GM18517 (cell line): ENCODE results near the gene ALK.

Source experiments
- ATAC-seq: cut with Tn5 transposase; IDR thresholded peaks from one replicate; pipeline ENCODE4 v1.9.1; 2021; ENCODE audit warnings: mild to moderate bottlenecking, moderate library complexity; ENCODE audit not compliant: unreplicated experiment

ALK gene

DNA sequence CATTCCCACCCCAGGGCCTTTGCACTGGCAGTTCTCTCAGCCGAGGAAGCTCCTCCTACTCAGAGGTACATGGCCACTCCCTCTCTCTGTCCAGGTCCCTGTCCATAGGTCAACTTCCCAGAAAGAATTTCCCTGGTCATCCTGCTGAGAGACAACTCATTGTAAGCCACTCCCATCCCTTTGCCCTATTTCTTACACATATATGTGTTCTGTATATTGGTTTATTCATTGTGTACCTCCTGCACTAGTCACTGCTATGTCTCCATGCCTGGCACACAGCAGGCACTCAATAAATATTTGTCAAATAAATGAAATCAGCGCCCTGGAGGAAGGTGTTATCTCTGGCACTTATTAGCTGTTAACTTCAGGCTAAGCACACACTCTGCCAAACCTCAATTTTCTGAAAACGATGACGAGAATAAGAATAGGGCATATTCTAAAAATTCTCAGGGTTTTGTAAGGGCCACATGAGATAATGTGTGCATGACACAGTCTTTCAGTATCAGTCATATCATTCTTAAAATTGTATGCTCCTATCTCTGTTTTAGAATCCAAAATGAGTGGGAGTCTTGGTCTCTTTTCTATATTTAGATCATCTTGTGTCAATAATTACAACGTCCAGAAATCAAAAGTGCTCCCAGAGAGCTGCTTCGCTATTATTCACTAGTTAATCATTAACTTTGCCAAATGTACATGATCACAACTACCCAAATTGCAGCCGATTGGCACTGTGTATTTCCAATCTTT is 198.0 kb downstream of the ALK start:
- ATAC-seq: peak; percentile 91

DNA sequence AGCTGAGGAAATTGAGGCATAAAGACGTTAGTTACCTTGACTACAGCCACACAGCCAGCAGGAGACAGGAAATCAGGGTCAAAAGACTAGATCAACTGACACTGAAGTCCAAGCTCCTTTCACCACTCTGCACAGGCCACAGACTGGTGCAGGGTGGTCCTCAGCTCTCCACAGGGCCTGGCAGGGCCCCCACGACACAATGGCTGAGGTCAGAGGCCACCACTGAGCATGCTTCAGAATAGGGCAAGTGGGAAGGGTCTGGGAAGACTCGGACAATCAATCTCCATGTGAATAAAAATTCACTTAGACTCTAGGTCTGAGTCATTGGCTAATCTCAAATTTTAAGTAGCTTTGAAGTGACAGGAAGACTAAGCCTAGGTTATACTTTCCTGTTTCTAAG is 201.7 kb downstream of the ALK start:
- ATAC-seq: no peak

DNA sequence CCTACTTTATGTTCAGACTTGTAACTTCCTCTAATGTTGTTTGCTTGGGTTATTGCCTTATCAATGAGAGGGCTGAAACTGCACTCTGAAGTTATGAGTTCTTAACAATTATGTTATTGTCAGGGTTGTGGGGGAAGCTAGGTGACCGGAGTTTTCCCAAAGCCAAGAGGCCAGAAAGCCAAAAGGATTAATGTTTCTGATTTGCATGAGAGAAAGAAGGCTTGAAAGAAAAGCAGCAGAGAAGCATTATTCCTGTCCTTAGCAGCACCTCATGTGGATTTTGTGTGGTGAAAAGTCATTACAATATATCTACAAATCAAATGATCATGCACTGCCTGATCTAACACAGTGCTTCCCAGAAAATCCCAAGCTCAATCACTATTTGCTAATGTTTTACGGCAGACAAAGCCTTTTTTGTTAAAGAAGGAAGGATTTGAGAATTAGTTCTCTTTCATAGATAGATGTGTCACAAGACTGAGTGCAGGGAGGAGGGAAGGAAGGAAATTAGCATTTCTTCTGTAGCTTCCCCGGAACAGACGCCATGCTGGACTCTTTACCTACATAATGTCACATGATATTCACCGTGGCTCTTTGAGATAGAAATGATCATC is 203.2 kb downstream of the ALK start:
- ATAC-seq: no peak

DNA sequence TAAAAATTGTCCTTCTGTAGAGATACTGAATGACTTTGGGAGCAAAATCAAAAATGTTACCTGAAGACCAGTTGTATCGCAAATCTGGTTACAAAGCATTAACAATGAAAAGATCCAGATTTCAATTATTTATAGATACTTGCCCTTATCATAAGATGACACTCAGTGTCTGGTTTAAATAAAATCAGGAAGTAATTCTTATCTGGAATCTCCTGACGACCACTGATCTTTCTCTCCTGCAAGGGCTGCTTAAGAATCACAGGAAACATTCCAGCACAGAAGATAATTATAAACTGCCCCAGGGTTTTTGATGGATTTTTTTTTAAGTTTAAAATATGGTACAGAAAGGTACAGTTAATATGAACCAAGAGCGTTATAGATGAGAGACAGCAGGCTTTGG is 205.7 kb downstream of the ALK start:
- ATAC-seq: no peak

DNA sequence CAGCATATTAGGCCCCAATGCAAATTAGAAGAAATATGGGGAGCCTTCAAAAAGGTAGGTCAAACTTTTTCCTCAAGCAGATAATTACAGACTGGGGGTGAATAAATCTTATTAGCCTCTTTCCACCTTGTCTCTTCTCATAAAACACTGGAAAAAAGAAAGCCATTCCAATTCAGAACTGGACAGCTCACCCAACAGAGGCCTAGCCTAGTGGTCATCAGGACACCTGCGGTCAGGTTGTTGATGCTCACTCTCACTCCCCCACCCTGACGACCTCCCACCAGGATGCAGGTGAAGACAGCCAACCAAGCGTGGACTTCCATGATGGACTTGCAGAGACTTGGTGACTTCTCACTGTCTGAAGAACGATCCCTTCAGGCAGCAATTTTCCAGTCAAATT is 207.1 kb downstream of the ALK start:
- ATAC-seq: no peak

DNA sequence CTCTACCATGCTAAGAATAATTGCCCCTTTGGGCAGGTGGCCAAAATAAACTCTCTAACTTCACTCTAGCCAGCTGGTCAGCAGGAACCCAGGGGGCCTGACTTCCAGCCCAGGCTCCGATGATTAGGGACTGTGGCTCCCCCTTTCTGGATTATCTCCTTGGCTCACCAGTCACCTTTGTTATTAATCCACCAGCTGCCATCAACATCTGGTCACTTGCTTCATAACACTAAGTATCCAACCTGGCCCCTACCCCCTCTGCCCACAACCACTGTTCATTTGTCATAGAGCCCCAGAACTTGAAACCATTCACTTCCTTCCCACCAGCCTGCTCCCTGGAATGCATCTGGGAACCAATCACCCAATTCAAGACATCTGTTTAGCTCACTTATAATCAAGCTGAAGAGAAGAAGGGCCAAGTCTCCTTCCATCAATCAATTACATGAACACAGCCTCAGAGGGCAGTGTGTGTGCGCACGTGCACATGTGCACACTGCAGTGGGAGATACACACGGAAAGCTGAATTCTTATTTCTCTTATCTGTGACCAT is 215.1 kb downstream of the ALK start:
- no peak for ATAC-seq

DNA sequence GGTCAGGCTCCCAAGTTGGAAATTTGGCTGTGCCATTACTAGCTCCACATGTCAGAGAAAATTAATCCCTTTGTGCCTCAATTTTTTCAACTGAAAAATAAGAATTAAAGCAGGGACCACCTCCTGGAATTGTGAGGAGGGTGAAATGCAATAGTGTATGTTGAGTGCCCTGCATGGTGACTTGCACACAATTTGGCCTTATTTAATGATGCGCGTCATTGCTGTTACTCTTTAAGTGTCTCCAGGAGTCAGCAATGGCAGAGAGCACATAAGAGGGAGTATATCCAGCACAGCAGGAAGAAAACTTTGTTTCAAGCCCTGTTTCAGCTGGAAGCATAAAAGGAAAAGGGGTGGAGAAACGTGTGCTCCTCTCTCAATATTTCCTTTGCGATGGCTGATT is 215.8 kb downstream of the ALK start:
- ATAC-seq: no peak

DNA sequence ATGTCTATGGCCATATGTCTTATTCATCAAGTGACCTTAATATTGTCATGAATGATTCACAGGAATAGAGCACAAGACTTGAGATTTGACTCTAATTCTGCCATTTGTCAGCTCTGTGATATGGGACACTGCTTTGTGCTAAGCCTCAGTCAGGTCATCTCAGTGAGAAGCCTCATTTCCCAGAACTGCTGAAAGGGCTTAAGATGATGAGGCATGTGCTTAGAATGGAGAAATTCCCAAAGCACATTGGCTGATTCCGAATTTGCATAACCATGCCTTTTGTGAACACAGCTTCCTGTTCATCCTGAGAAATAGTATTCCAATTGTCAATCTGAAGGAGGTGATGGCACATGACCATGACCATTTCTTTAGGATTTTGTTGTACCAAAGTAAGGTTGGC is 218.1 kb downstream of the ALK start:
- no peak for ATAC-seq

DNA sequence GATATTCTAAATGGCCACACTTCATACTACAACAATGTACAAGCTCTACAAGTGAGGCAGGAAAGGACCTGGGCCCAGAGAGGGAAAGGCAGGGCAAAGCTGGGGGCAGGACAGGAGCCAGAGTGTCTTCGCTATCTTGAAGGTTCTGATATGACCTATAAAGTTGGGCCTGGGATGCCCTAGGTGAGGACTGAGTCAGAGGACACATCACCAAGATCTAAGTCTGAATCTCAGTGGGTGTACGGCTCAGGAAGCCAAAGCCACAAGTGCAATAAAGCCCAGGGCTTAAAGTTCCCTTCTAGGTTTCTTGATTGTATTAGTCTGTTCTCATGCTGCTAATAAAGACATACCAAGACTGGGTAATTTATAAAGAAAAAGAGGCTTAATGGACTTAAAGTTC is 219.1 kb downstream of the ALK start:
- ATAC-seq: no peak

DNA sequence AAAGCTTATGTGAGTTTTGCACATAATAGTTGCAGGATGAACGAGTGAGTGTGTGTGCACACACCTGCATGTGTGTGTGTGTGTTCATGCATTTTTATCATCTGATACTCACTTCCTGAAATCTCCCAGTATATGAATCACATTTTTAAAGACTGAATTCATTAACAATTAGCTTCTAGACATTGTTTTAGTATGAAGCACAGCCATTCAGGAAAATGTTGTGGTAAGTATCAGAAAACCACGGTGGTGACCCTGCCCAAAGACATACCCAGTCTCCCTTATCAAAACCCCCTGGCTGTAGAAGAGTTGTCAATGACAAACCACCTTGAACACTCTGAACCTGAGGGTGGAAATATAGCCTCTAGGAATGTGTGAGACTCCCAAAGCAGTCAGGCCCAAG is 220.8 kb downstream of the ALK start:
- ATAC-seq: no peak

DNA sequence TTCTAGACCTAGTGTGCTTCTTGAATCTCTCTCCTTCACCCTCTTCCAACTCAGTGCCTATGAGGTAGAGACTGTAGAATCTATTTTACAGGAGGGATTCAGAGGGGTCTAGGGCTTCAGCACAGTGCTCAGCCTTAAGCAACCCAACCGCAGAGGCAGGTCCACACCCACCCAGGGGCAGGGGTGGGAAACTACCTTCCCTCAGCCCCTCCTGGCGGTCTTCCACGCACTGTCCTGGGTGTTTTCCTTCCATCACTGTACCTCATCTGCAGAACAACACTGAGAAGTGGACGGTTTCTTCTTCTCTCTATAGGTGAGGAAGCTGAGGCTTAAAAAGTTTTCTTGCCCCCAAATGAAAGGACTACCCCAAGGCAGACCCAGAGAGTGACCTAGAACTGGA is 222.3 kb downstream of the ALK start:
- ATAC-seq: no peak

DNA sequence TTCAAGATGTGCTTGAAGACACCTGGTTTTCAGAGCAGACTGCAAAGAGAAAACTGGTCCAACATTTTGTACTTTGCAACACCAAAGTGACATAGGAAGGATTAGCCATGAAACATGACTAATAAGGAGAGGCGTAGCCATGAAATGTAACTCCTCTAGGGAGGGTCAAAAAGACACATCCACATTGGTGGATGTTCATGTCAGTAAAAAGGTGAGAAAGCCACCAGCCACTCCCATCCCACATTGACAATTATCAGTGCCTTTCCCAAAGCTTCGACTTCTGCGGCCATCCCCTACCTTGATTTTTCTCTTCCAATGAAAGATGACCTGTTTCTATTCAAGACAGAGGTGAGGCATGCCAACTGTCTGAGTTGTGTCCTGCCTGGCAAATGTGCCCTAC is 223.2 kb downstream of the ALK start:
- ATAC-seq: no peak

DNA sequence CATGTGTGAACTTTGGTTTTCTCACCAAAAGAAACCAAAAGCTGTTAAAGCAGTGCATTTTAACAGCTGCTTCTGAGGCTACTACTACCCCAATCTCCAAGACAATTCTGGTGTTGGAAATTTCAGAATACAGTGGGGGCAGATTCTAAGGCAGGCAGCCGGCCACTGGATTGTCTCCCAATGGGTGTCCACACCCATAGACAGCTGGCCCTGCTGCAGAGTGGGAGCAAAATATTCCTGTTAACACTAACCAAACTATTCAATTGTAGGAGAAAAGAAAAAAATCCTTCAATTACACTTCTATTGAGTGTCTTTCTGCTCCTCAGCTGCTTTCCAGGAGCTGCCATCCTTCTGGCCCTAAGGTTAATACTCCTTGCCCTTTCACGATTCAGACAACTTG is 223.7 kb downstream of the ALK start:
- ATAC-seq: no peak

DNA sequence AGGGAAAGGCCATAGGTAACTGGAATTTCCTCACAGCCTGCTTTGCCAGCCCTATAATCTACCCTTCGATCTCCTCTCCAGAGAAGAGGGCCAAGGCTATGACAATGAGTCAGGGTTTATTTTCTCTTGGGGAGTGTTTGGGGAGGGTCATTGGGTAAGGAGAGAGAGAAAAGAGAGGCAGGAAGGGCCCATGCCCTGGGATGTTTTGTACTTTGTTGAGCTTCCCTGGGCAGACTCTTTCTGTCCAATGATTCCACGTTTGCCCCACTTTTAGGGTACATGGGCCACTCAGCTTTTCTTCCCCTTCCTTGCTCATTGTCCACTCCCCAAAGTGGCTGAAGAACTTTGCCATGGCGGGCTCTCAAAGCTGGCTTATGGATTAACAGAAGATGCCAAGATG is 224.2 kb downstream of the ALK start:
- no peak for ATAC-seq

DNA sequence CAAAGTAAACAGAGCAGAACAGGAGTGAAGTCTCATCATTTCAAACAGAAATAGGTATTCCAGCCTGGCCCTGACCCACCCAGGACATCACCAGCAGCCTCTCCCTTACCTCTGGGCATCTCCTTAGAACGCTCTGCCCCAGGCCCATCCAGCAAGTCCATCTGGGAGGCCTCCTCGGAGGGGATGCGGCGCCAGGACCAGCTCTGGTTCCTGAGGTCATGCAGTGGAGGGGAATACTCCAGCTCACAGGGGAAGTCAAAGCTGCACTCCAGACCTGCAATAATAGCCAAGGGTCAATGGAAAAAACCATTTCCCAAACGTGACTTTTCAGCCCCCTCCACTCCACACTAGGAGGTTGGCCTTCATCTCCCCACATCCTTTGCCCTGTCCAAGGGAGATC is 226.6 kb downstream of the ALK start:
- ATAC-seq: no peak

DNA sequence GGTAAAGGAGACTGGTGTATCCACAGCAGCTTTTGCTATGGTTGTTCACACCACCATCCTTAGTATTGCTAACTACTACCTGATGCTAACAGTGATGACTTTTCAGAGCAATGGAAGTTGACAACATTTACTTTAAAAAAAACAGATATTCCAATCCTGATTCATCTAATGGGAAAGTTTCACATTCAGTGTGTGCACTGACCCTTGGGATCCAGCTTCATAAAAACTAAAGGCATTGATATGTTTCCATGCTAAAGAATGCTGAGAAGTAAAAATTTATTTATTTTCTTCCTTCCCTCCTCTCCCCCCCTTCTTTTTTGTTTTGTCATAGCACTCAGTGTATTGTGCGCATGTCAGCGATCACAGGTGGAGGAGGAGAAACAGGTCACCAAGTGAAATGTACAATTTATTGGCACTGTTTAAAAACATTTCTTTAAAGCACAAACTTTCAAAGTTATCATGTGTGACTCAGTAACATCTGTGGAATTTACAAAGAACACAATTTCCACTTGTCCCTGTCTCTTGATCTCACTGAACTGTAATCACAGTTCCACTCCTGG is 229.9 kb downstream of the ALK start:
- no peak for ATAC-seq

DNA sequence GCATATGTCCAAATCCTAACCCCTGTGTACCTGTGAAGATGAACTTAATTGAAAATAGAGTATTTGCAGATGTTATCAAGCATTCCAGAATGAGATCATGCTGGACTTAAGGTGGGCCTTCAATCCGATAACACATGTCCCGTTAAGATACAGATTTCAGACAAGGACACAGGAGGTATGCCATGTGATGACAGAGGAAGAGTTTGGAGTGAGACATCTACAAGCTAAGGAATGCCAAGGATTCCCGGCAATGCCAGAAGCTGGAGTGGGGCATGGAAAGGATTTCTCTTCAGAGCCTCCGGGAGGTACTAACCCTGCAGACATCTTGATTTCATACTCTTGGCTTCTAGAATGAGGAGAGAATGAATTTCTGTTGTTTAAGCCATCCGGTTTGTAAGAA is 231.7 kb downstream of the ALK start:
- ATAC-seq: no peak

DNA sequence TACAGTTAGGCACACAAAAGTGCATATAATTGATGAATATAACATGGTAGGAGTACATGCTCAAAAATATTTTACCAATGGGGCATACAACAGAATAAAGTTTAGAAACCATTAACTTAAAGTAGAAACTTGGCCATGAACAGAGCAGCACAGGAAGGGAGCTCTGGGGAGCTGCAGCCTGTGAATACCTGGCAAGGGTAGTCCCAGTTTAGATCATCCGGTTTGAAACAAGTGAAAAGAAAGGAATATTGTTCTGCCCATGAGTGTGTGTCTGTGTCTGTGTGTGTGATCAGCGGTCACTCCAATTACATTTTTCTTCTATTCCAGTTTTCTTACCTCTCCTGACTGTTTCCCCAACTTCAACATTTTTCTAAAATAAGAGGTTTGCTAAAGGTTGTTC is 233.0 kb downstream of the ALK start:
- no peak for ATAC-seq

DNA sequence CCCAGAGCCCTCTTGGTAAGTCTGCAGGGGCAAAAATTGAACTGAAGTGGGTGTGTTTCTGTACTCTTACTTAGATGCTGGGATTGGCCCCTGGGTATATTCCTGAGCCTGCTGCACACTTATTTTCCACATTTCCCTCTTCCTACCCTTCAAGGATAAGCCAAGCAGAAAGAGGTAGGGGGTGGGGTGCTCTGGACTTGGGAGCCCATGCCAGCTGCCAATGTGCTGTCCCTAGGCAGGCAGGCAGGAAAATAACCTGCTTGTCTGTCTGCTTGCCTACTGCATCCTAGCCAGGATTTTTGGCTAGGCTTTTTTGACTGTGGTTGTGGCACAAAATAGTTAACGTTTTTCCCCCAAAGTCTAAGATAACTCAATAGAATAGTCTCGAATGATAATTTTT is 234.3 kb downstream of the ALK start:
- ATAC-seq: no peak

DNA sequence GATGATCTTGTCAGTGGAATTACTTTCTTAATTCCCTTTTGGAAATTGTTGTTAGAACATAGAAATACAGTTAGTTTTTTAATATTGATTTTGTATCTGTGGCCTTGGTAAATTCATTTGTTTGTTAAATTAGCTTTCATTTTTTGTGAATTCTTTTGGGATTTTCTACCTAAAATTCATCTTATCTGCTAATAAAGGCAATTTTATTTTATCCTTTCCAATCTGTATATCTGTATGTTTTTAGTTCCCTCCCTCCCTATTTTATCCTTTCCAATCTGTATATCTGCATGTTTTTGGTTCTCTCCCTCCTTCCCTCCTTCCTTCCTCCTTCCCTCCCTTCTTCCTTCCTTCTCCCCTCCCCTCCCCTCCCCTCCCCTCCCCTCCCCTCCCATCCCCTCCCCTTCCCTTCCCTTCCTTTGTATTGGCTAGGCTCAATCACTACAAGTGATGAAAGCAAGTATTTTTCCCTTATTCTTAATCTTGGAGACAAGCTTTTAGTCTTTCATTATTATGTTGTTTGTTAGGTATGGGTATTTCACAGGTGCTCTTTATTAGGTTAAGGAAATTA is 244.4 kb downstream of the ALK start:
- no peak for ATAC-seq

DNA sequence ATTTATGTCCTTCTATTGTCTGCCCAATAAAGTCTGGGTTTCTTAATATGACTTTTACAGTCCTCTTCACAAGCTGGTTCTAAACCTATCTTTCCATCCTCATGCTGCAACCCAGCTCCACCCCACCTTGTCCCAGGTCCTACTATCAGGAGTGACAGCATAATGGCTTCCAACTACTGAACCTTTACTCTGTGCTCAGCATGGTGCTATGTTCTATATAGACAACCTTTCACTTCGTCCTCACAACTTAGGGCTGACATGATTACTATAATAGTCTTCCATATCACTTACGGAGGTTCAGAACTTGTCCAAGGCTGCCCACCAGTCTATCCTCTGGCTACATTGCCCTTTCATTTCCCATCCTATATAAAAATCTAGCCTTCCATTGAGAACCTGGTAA is 256.8 kb downstream of the ALK start:
- no peak for ATAC-seq

DNA sequence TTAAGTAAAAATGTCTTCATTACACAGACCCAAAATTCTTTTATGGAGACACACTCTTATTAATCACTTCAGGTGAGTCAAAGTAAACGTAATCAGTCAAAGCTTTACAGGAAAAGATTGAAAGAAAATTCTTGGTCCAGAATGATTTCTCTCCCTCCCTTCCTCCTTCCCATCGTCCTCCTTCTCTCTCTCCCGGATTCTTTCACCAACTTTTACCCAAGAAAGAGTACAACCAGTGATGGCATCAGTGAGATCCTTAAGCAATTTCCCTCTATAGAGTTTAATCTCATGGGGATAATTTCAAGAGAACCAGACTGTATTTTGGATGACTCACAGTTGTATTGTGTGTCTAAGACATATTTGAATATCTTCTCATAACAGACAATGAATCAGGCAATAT is 258.1 kb downstream of the ALK start:
- no peak for ATAC-seq
